Globus pallidus (tissue), 1 donor: Measurements from ENCODE around the gene LACTBL1.

Experiments
- DNase-seq: peaks from one replicate; pipeline ENCODE4 v3.0.0-alpha.2; 2015; ENCODE audit warnings: low spot score

The LACTBL1 gene

DNA sequence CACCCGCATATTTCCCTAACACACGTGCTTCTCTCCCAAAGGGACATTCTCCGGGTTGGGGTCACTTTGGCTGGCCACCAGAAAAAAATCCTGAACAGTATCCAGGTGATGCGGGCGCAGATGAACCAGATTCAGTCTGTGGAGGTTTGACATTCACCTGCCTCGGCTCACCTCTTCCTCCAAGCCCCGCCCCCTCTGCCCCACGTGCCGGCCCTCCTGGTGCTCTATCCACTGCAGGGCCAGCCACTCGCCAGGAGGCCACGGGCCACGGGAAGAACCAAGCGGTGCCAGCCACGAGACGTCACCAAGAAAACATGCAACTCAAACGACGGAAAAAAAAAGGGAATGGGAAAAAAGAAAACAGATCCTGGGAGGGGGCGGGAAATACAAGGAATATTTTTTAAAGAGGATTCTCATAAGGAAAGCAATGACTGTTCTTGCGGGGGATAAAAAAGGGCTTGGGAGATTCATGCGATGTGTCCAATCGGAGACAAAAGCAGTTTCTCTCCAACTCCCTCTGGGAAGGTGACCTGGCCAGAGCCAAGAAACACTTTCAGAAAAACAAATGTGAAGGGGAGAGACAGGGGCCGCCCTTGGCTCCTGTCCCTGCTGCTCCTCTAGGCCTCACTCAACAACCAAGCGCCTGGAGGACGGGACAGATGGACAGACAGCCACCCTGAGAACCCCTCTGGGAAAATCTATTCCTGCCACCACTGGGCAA lies 59.1 kb downstream of the LACTBL1 start:
- DNase-seq = no peak

DNA sequence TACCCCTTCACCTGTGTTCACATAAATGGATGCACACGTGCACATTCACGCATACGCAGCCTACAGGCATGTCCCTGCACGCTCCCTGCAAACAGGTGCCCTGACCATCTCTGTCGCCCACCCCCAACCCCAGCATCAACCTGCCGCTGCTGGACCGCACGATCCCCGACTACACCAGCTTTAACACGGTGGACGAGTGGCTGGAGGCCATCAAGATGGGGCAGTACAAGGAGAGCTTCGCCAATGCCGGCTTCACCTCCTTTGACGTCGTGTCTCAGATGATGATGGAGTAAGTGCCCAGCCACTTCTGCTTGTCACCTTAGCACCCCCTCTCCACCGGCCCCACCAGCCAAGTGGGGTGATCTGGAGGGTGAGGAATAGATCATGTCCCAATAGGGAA lies 60.4 kb downstream of the LACTBL1 start:
- no peak for DNase-seq

DNA sequence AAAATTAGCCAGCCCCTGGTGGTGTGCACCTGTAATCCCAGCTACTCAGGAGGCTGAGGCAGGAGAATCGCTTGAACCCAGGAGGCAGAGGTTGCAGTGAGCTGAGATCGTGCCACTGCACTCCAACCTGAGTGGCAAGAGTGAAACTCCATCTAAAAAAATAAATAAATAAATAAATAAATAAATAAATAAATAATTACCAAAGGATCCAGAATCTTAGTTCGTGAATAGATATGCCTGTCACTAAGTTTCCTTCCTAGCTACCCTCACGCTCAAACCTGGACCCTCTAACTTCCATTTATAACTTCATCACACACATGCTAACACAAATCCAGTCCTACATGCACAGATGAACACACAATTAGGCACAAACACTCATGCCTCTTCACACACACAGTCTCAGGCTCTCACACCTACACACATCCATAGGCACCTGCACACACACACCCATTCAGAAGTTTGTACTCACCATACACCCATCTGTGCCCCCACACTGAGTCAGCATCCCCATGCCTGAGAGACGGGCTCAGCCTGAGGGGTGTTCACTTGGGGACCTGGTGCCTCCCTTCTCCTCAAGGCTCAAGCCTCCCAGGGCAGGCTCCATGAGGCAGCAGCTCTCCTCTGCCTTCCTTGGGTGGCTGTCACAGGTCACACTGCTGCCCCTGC lies 61.5 kb downstream of the LACTBL1 start:
- DNase-seq = no peak

DNA sequence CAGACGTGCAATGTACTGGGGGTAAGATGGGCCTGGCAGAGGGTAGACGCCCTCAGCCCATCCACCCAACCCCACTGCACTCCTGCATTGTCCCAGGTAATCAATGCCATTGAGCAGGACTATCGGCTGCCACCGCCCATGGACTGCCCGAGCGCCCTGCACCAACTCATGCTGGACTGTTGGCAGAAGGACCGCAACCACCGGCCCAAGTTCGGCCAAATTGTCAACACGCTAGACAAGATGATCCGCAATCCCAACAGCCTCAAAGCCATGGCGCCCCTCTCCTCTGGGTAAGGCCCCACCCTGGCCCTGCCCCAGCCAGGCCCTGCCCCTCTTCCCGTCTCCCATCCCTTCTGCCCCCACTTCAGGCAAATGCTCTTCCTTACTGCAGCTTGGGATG lies 62.4 kb downstream of the LACTBL1 start:
- no peak for DNase-seq

DNA sequence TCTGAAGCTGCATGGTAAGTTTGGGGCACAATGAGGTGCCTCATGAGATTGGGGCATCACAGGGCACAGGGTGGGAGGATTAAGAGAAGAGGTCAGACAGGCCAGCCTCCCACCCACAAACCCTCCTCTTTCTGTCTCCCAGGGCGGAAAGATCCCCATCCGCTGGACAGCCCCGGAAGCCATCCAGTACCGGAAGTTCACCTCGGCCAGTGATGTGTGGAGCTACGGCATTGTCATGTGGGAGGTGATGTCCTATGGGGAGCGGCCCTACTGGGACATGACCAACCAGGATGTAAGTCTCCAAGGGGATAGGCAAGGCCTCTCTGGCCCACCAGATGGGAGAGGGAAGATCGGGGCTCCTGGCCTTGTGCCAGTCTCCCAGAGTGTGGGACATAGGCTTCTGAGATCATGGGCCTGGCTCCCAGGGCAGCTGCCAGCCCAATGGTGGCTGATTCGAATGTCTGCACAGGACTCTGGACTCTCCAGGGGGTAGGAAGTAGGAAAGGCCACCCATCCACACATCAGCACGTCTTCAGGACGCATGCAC lies 63.7 kb downstream of the LACTBL1 start:
- DNase-seq = no peak

DNA sequence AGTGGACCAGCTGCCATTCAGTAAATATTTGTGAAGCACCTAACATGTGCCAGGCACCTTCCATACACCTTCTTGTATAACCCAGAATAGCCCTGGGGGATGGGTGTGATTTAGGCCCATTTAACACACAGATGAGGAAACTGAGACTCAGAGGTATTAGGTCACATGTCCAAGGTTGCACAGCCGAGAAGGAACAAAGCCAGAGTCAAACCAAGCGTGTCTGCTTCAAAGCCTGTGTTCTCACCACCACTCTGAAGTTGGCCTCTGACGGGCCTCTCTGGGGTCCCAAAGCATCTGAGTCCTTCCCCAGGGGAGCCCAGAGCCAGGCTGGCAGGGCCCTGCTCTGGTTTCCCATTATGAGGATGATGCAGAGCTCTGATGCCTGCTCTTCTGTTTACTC lies 65.1 kb downstream of the LACTBL1 start:
- DNase-seq = no peak

DNA sequence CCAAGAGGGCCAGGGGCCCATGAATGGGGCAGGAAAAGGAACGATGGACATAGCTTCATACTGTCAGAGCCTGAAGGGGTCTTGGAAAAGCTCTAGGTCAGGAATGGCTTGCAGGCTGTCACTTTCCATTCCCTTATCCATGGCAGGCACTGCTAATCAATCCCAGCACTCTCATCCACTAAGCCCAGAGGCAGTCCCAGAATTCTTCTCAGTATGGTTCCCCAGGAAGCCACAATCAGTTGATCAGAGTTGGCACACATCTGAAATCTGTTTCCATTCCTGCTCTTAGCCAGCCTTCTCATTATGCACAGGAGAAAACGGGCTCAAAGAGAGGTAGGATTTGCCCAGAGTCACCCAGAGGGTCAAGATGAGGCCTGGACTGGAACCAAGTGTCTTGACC lies 65.7 kb downstream of the LACTBL1 start:
- DNase-seq = no peak

DNA sequence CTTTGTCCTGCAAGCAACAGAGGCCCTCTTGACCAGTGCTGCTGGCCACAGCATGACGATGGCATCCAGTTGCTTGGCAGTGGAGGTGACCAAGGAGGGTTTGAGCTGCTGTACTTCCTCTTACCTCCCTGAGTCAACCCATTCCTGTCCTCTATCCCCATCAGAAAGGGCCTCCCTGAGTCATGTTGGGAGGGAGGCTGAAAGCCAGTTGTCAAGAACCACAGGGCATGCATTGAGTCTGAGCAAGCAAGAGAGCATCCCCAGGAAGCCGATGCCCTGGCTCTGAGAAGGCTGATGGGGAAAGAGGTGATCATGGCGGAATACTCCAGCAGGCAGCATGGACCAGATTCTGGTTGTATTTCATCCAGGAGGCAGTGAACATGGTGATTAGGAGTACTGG lies 69.6 kb downstream of the LACTBL1 start:
- no peak for DNase-seq
